OCI-LY3 (cell line): ENCODE data around the gene LILRB1.
"Not testable (repeated sequence)": the region's sequence is repeated elsewhere in the genome, so short reads cannot be mapped to it uniquely, and the experiment has no call there.

Source experiments
- EZH2phosphoT487 ChIP-seq: fragments of 200-600 bp; shearing (Covaris generic); IDR thresholded peaks from 2 replicates; pipeline ENCODE4 v1.6.1; 2018; ENCODE audit warnings: antibody characterized with exemption, mixed run types, low read depth
- TF ChIP-seq, protein P1 (sequence below): fragments of 200-600, 300-600 bp; sonication (generic); IDR thresholded peaks from 2 replicates; pipeline ENCODE4 v1.5.1; 2014; ENCODE audit warnings: antibody characterized with exemption, low read length, low read depth

DNA sequence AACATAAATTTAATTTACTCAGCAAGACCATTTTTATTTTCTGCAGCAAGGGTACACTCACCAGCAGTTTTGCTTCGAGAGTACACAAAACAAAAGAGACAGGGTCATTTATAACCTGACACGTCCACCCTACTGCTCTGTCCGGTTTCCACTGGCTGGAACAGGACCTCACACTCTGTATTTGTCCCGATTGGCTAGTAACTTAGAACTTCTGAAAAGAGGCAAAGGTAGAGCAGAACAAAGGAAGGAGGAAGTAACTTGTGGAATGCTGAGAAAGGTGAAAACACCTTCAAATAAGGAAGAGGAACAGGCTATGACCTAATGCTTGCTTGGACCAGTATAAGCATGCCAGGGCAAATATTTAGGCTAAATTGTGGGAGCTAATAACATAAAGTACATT is 2.4 kb upstream of the LILRB1 start:
- TF ChIP-seq, protein P1, sequence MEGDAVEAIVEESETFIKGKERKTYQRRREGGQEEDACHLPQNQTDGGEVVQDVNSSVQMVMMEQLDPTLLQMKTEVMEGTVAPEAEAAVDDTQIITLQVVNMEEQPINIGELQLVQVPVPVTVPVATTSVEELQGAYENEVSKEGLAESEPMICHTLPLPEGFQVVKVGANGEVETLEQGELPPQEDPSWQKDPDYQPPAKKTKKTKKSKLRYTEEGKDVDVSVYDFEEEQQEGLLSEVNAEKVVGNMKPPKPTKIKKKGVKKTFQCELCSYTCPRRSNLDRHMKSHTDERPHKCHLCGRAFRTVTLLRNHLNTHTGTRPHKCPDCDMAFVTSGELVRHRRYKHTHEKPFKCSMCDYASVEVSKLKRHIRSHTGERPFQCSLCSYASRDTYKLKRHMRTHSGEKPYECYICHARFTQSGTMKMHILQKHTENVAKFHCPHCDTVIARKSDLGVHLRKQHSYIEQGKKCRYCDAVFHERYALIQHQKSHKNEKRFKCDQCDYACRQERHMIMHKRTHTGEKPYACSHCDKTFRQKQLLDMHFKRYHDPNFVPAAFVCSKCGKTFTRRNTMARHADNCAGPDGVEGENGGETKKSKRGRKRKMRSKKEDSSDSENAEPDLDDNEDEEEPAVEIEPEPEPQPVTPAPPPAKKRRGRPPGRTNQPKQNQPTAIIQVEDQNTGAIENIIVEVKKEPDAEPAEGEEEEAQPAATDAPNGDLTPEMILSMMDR = not testable (repeated sequence)
- not testable (repeated sequence) for TF ChIP-seq EZH2phosphoT487
